ENCODE data around the gene CDIPT. TPM values are rescaled to one million over a fixed set of nuclear protein-coding genes. Genes with fewer than 3 reads are reported as not detected.

The CDIPT gene
- total and polyA plus RNA-seq, 2 experiments from 2014 or later, result 126 to 181 TPM

DNA sequence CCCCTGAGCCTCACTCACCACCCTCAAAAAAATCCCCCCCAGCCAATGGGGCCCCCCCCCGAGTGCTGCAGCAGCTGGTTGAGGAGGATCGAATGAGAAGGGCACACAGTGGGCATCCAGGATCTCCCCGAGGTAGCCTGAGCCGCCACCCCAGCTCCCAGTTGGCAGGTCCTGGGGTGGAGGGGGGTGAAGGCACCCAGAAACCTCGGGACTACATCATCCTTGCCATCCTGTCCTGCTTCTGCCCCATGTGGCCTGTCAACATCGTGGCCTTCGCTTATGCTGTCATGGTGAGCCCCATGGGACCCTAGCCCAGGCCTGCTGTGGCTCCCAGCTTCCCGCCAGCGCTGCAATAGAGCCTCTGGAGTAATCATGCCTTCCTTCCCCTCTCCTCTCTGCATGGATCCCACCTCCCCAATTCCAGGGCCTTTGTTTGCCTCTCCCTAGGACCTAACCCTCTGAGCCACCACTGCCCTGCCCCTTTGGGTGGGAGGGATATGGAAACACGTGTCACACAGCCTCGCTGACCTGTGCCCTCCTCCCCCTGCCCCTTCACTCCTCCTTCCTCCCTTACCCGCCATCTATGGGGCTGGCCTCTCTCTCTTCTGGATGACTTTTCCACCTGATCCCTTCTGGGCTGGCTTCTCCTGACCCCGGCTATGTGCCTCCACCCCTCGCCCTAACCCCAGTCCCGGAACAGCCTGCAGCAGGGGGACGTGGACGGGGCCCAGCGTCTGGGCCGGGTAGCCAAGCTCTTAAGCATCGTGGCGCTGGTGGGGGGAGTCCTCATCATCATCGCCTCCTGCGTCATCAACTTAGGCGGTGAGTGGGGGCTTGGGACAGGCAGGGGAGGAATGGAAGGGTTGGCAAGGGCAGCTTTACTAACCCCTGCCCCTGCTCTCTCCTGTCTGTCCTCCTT, 49.1 kb downstream of the CDIPT start:
- Histone ChIP-seq H3K9ac (no peak overlapping the region), H3K4me2 (ENCODE audit: unreplicated experiment) (no peak overlapping the region), H3K36me3 (ENCODE audit: low read depth) (no peaks in the 10 kb centered on the region), H3K4me3 (no peak overlapping the region), H3K27me3 (replicated peaks; ENCODE audit: insufficient read depth) (no peaks in the 10 kb centered on the region), H3K27ac (no peak overlapping the region), H4K20me1 (ENCODE audit: insufficient read depth) (no peaks in the 10 kb centered on the region), H3K9me2 (ENCODE audit: insufficient read depth) (no peaks in the 10 kb centered on the region), H3K9me3 (ENCODE audit: low read depth) (no peaks in the 10 kb centered on the region), H3K4me1 (ENCODE audit: insufficient read depth) (peaks cover 29% of the 10 kb centered on the region; the same call in 1 of the 2 replicates), H3F3A (ENCODE audit: insufficient read depth) (peaks cover 12% of the 10 kb centered on the region; the same call in 1 of the 2 replicates), H3K79me2 (ENCODE audit: insufficient read depth) (peaks cover 35% of the 10 kb centered on the region), H2AFZ (no peak overlapping the region)
- DNase-seq, result no peak
- TF ChIP-seq EZH2phosphoT487 (IDR thresholded peaks at IDR 0.05; ENCODE audit: insufficient read depth, low read depth), result no peak
- TF ChIP-seq EZH2 (IDR thresholded peaks at IDR 0.05; ENCODE audit: insufficient read depth, poor library complexity, severe bottlenecking), result no peak
- WGBS, 2 experiments (ENCODE audit: low coverage in 1 of 2, low lambda C conversion rate in 2 of 2, missing lambda C conversion rate in 2 of 2), result 85 to 92% methylated on average over 22 to 24 of the region's 24 CpGs
- in situ Hi-C loops (cut with MboI), result loop anchor here (10.0 kb wide), 1 partner anchor 201 kb away; the partner anchor contains the start of gene DOC2A

GRCh38 chr16:29812754-29813643, 50.0 kb downstream of the CDIPT start:
- H3K9me2 ChIP-seq (ENCODE audit: insufficient read depth), result no peaks in the 10 kb centered on the region
- in situ Hi-C loops (cut with MboI), result loop anchor here (10.0 kb wide), 1 partner anchor 202 kb away; the partner anchor contains the start of gene DOC2A
- WGBS, 2 experiments (ENCODE audit: low coverage in 1 of 2, low lambda C conversion rate in 2 of 2, missing lambda C conversion rate in 2 of 2), result 76 to 82% methylated on average over 8 to 9 of the region's 9 CpGs
- peaks cover 36% of the 10 kb centered on the region for H3K4me1 ChIP-seq (ENCODE audit: insufficient read depth)
- H2AFZ ChIP-seq, result no peak overlapping the region
- H3K27me3 ChIP-seq (replicated peaks; ENCODE audit: insufficient read depth), result no peaks in the 10 kb centered on the region
- peak overlapping the region; percentile 77 for H3K4me3 ChIP-seq
- H3K36me3 ChIP-seq (ENCODE audit: low read depth), result no peaks in the 10 kb centered on the region
- H3K27ac ChIP-seq, result no peak overlapping the region
- H3K79me2 ChIP-seq (ENCODE audit: insufficient read depth), result peaks cover 35% of the 10 kb centered on the region
- no peaks in the 10 kb centered on the region for H3K9me3 ChIP-seq (ENCODE audit: low read depth)
- no peak for DNase-seq
- H3K9ac ChIP-seq, result peak overlapping the region; percentile 71; the same call in 1 of the 2 replicates
- peaks cover 20% of the 10 kb centered on the region; the same call in 1 of the 2 replicates for H3F3A ChIP-seq (ENCODE audit: insufficient read depth)
- H4K20me1 ChIP-seq (ENCODE audit: insufficient read depth), result no peaks in the 10 kb centered on the region
- peak overlapping the region; percentile 89 for H3K4me2 ChIP-seq (ENCODE audit: unreplicated experiment)
- TF ChIP-seq EZH2 (IDR thresholded peaks at IDR 0.05; ENCODE audit: insufficient read depth, poor library complexity, severe bottlenecking) (no peak), EZH2phosphoT487 (IDR thresholded peaks at IDR 0.05; ENCODE audit: insufficient read depth, low read depth) (no peak)

- peak within 1 kb of the TSS; percentile 71 for H3K9ac ChIP-seq
- TF ChIP-seq EZH2 (IDR thresholded peaks at IDR 0.05; ENCODE audit: insufficient read depth, poor library complexity, severe bottlenecking) (no peak), EZH2phosphoT487 (IDR thresholded peaks at IDR 0.05; ENCODE audit: insufficient read depth, low read depth) (no peak)
- H3K27ac ChIP-seq, result peak within 1 kb of the TSS; percentile 74
- H3K4me3 ChIP-seq, result peak within 1 kb of the TSS; percentile 77
- H4K20me1 ChIP-seq (ENCODE audit: insufficient read depth), result no peaks in the 10 kb centered on the region
- H2AFZ ChIP-seq, result peak within 1 kb of the TSS; percentile 72
- H3K79me2 ChIP-seq (ENCODE audit: insufficient read depth), result peaks cover 27% of the 10 kb centered on the region
- 3% methylated on average over 38 to 69 of the region's 69 CpGs for WGBS, 2 experiments (ENCODE audit: low coverage in 1 of 2, low lambda C conversion rate in 2 of 2, missing lambda C conversion rate in 2 of 2)
- H3K36me3 ChIP-seq (ENCODE audit: low read depth), result no peaks in the 10 kb centered on the region
- peaks cover 29% of the 10 kb centered on the region for H3K4me1 ChIP-seq (ENCODE audit: insufficient read depth)
- H3F3A ChIP-seq (ENCODE audit: insufficient read depth), result peaks cover 20% of the 10 kb centered on the region; the same call in 1 of the 2 replicates
- H3K4me2 ChIP-seq (ENCODE audit: unreplicated experiment), result peak within 1 kb of the TSS; percentile 89
- DNase-seq, result peak; percentile 80
- no peaks in the 10 kb centered on the region for H3K9me2 ChIP-seq (ENCODE audit: insufficient read depth)
- in situ Hi-C loops (cut with MboI), result loop anchor here (10.0 kb wide), 1 partner anchor 203 kb away; the partner anchor contains the start of gene DOC2A
- H3K9me3 ChIP-seq (ENCODE audit: low read depth), result no peaks in the 10 kb centered on the region
- no peaks in the 10 kb centered on the region for H3K27me3 ChIP-seq (replicated peaks; ENCODE audit: insufficient read depth)
These were observed 50.9 kb downstream of the CDIPT start, which contains the start of gene PRRT2 for GRCh38 chr16:29811896-29812665. PRRT2 (plus strand) TSS chr16:29812193; CDS start chr16:29813055, 862 bp downstream.
